GM19043 (cell line): Measurements from ENCODE around the gene LTB4R2.
A peak's percentile ranks its signal among the peaks of the same experiment; 100 is the strongest.

ENCODE experiments used
- ATAC-seq: cut with Tn5 transposase; IDR thresholded peaks from one replicate; pipeline ENCODE4 v1.9.1; 2021; ENCODE audit warnings: low read depth; ENCODE audit not compliant: unreplicated experiment

LTB4R2 gene, protein sequence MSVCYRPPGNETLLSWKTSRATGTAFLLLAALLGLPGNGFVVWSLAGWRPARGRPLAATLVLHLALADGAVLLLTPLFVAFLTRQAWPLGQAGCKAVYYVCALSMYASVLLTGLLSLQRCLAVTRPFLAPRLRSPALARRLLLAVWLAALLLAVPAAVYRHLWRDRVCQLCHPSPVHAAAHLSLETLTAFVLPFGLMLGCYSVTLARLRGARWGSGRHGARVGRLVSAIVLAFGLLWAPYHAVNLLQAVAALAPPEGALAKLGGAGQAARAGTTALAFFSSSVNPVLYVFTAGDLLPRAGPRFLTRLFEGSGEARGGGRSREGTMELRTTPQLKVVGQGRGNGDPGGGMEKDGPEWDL

DNA sequence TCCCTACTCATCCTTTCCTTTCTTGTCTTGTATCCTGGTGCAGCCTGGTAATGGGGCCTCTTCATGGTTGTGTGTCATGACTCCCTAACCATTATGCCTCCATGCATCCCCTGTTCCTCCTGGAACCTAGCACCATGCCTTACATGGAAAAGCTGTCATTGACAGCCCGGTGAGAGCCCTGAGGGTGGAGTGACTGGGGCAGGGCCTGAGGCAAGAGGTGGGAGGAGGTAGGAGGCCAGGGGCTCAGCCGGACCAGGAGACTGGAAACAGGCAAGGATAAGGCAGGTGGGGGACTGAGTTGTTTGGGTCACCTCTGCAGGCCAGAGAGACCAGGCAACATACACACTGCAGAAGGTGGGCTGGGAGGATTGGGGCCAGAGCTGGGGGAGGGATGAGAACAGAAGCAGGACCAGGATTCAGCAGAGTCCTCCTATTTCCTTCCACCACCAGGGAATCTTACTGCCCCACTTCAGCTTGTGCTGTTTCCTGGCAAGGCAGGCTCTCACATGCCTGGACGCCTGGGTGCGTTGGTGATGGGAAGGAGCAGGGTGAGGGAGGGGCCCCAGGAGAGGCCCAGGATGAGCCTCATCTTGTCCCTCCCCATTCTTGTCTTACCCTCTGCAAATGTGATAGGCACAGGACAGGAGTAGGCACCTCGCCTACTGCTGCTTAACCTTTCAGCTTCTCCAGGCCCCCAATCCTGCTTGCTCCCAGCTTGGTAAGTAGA, at the start of gene LTB4R2:
LTB4R2 (plus strand) TSS at position 603 of the 727 bp plus-strand sequence. CDS start 525 bp downstream, outside the sequence.
- ATAC-seq = no peak

DNA sequence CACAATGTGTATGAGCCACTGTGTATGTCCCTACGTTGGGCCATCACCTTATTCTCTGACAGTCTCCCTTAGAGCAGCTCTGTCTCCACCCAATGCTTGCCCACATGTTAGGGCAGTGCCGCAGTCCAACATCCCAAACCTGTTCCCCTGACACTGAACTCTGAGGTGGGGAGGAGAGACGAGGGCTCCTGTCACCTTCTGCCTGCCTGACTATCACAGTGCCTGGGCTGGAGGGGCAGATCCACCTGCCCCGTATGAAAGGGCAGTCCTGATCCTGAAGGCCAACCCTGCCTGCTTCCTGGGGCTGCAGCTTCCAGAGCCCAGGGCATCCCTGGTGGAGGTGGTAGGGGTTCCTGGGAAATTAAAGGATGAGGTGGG, 49.2 kb upstream of the LTB4R2 start:
- ATAC-seq = no peak

DNA sequence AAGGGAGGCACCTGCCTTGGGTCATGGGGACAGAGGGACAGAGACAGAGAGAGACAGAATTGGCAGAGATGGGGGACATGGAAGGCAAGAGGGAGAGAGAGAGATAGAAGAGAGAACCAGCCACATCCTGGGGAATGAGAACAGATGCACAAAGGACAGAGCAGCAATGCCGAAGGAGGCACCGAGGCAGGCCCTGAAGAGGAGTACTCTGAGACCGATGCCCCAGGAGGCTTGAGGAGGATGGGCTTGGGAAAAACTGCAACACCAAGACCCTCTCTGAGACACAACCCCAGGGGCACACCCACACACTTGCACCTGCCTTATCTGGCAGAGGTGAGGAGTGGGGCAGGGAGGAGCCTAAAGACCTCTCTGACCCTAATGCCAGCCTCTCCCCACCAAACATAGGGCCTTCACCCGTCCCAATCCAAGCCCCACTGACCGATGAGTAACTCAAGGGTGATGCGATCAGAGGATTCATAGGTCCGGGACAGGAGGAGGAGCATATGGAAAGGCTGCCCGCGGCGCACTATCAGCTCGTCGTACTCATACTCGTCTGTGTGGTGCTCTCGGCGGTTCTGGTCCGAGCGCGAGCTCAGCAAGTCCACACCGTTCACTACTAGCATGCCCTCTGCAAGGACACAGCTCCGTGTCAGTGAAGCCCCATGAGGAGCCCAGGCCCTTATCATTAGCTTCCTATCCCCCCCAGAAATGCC, 48.5 kb upstream of the LTB4R2 start:
- ATAC-seq = no peak

DNA sequence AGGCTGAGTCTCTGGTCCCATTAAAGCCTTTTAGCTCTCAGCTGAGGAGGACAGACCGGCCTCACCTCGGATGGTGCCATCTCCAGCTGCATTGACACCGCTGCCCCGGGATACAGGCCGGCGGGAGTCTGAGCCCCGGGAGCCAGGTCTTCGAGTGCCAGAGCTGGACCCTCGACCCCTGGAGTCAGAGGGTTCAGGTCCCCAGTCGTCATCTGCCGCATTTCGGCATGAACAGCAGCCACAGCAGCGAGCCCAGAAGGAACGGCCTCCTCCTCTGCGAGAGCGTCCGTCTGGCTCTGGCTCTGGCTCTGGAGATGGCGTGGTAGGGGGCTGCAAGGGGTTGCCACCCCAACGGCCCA, 48.0 kb upstream of the LTB4R2 start:
- ATAC-seq = no peak

DNA sequence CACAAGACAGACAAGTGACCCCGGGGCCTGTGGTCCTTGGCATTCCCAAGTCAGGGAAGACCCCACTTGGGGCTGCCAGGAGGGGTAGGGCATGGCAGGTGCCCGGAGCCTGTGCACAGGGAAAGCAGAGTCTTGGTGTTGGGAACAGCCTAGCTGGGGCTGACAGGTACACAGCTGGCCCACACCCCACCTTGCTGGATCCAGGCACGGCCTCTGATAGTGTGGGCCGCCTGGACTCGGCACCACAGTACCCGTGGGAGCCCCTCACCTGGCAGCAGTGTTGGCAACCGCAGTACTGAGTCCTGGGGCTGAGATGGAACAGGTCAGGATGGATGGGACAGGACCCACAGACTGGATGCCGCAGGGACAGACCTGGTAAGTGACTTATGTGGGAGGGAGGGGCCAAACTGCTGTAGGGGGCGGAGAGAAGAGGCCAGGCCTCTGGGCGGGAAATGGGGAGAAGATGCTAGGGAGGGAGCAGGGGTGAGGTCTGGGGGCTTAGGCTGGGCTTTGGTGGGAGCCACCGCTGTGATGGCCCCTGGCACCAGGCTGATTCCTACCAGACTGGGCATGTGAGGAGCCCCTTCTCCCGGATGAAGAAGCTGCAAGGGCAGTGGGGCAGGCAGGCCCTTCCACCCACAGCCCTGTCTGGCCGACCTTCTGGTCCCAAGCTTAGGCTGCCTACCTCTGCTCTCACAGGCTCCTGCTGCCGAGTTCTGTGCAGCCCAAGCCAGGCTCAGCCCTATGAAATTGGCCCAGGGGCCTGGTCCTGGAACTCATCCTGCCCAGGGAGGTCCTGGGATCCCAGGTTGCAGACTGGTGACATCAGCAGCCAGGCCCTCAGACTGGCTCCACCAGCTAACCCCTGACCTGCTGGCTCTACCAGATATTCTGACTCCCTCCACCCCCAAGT, 46.9 kb upstream of the LTB4R2 start, which contains the start of gene TGM1:
TGM1 (minus strand) TSS at position 357 of the 913 bp plus-strand sequence. CDS start 825 bp downstream, outside the sequence.
- no peak for ATAC-seq

DNA sequence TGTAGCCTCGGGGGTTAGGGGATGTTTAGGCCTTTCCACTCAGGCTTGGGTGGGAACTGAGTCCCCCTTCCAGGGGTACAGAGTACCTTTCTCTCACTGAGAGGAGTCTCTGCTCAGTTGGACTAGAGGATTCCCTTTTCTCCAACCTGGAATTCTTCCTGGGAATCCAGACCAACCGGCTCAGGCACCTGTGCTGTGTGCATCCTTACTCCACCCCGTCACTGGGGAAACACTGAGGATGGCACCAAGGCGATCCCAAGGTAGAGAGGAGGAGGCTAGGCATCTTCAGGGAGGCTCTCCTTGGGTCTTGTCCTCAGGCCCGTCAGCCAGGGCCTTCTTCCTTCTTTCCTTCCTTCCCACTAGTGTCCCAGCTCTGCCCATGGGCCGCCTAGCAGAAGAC, 46.1 kb upstream of the LTB4R2 start:
- ATAC-seq = no peak

DNA sequence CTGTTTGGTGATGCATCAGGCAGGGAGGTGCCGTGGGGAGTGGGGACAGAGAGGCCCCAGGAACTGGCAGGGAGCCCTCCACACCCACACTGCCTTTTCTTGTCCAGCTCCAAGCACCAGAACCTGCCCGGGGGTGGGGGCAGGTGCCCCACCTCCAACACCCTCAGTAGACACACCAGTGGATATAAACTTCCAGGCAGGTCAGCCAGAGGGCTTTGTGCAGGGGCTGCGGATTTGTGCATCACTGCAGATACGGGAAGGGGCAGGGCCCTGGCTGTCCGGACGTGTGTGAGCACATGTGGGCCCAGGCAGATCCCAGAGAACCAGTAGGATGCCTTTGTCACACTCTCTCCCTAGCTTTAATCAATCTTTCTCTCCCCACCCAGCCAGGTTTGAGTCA, 45.6 kb upstream of the LTB4R2 start:
- no peak for ATAC-seq

DNA sequence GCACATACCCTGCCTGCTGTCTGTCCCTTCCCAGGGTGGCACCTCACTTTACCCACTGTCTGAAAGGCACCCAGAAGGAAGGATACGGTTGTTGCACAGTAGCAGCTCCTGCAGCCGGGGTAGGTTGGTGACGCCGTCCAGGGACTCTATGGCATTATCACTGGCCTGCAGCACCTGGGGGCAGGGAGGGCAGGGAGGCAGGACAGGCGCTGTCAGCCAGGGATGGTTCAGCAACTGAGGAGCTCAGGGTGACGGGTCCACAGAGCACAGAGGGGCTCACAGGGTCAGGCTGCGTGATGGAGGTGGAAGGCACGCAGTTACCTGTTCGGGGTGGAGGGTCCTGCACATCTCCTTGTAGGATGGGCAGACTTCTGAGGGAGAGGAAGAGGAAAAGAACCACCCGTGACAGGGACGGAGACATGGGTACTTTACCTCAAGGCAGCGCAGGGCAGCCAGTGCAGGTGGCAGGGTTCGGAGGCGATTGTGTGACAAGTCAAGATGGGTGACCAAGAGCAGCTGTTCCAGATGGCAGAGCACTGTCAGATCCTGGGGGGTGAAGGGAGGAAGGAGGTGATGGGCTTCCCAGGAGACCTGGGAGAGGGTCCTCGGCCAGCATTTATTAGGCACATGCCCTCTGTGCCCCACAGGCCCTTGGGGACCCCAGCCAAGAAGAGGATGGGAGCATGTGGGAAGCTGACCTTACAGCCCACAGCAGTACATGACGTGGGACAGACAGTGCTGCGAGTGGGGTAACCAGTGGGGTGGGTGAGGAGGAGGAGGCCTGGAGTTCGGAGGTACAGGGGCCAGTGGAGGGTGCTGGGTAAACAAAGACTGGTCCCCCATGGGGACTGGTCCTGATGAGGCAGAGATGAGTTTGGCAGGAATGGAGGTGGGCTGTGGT, 43.3 kb upstream of the LTB4R2 start:
- ATAC-seq = no peak

DNA sequence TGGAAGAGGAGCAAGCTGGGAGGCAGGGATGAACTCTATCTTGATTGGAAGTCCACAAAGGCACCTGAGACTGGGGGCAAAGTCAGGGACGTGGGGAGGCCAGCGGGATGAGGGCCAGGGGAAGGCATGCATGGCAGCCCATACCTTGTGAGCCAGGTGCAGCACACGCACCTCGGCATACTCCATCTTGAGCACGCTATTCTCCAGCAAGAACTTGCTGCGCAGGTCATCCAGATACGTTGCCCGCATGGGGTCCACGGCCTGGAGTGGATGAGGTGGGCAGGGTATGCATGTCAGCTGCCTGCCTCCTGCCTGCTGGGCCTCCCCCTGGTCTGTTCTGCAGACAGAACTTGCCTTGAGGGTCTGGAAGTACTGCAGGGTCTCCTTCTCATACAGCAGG, 42.4 kb upstream of the LTB4R2 start:
- no peak for ATAC-seq

DNA sequence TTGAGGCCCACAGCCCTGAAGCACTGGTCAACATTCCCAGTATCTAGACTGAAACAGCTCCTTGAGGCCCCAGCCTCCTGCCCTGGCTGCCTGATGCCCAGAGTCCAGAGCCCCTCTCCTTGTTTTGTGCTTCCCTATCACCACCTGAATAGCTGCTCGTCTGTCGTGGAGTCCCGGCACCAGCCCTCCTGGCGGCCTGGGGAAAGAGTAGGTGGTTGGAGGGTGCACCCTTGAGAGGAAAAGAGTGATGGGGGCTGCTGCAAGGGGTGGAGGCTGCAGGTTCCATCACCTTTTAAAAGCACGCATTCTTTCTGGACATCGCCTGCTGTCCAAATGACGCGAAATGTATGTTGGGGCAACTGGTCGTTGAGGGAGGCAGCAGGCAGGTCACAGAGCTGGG, 41.7 kb upstream of the LTB4R2 start:
- ATAC-seq = no peak

DNA sequence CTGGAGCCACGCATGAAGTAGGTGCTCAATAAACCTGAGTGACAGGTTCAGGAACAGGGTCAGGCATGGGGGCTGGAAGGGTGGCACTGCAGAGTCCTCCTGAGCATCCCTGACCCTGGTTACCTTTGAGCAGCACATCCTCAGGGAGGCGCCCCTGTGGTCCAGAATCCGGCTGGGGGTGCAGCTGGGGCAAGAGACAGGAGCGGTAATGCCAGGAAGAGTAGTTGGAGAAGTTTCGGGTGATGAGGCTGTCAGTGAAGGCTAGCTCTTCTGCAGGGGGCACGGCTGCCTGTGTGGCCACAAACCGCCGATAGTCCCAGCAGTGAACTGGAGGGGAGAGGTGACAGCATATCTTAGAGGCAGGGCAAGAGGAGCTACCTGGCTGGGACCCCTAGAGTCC, 40.6 kb upstream of the LTB4R2 start:
- no peak for ATAC-seq

DNA sequence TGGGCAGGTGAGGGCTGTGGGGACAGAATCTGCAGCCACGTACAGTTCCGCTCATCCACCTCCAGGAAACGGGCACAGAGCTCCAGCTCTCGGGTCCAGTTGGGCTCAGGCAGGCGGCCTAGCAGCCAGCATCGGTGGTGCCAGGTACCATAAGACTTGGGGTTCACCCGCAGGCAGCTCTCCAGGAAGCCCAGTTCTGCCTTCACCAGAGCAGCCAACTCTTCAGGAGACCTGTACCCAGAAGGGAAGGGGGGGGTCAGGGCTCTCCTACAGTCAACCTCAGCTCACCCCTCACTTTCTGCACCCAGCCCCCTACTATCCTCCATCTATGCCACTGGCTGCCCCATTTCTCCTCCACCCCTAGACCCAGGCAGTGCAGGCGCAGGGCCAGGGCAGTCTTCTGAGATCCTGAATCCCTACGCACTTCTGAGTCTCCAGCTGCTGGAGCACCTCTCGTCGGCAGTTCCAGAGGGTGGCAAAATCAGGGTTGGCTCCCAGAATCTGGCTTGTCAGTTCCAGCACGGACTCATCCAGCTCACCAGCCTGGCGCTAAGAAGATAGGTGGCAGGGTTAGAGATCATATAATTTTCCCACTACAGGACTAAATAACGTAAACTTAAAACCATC, 39.9 kb upstream of the LTB4R2 start:
- no peak for ATAC-seq

DNA sequence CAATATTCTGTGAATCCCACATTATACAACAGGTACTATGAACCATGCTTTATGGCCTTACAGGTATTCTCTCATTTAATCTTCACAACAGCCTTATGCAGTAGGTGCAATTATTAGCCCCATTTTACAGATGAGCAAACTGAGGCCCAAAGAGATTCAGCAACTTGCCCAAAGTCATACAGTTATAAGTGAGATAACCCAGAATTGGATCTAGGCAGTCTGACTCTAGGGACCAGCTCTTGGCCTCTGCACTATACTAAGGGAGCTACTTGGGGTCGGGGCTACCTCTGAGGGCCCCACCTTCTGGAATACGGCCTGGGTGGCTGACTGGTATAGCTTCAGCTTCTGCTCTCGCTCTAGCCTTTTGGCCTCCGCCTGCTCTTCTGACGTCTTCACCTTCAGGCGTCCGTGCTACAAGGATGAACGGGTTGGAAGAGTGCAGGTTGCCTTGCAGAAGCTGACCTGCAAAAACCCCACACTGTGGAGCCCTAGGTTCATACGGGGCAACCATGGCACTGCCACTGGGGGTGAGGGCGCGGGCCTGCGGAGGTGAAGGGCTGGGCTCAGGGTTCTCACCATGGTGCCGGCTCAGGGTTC, 39.3 kb upstream of the LTB4R2 start:
- ATAC-seq = no peak

DNA sequence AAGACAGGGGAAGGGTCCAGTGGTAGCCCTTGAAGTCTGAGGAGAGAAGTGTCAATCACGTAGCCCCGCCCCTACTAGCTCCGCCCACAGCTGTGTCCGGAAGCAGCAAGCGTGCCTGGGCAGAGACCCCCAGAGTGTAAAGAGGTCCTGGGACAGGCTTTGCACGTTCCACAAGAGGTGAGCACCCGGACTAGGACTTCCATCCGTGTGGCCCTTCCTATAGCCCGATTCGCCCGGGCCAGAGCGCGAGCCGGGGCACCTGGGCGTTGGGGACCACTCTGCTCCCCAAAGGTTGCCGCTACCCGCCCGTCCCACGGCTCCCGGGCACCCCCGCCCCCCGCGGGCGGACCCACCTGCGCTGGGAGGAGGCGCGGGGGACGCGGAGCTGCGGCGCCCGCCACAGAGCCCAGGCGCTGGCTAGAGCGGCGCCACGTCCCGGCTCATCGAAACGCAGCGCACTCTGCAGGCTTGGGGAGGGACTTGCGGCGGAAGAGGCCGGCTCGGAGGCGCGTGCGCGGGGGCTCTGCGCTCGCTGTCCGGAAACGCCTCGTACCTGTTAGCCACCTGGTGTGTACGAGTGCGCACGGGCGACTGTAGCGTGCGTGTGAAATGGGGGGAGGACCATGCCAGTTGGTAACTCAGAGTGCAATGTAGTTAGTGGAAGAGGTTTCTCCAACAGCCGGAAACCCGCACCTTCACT, 38.7 kb upstream of the LTB4R2 start, which contains the start of gene RABGGTA:
RABGGTA (minus strand) TSS at position 464 of the 700 bp plus-strand sequence. CDS start 482 bp downstream, outside the sequence.
- peak; percentile 86 for ATAC-seq

DNA sequence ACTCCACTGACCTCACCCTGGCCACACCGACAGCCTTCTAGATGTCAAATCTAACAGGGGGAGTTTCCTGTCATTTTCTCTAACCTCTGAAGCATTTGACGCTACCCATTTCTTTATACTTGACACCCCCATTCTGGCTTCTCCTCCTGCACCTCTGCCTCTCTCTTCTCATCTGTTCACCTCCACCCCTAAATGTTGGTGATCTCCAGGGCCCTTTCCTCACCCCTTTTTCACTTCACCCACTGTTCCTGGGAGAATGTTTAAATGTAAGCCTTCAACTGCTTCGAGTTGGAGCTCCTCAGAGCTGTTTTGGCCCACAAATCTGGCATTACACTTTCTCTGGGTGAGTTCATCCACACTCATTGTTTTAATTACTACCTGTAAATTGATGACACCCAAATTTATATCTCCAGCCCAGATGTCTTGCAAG, 38.1 kb upstream of the LTB4R2 start:
- no peak for ATAC-seq

DNA sequence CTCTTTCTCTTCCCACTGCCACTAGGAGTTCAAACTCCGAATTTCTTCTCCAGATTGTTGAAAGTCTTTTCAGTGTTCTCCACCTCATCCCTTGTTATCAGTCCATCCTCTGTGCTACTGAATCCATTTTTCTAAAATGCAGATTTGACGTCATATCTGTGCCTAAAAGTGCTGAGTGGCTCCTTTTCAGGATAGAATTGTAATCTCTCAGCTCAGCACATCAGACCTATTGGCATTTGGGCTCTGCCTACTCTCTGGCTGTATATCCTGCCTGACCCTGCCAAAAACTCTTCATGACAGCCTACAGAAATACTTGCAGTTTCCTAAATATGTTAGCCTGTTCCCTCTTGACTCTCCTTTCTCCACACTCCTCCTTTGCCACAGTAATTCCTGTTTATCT, 37.5 kb upstream of the LTB4R2 start:
- no peak for ATAC-seq

DNA sequence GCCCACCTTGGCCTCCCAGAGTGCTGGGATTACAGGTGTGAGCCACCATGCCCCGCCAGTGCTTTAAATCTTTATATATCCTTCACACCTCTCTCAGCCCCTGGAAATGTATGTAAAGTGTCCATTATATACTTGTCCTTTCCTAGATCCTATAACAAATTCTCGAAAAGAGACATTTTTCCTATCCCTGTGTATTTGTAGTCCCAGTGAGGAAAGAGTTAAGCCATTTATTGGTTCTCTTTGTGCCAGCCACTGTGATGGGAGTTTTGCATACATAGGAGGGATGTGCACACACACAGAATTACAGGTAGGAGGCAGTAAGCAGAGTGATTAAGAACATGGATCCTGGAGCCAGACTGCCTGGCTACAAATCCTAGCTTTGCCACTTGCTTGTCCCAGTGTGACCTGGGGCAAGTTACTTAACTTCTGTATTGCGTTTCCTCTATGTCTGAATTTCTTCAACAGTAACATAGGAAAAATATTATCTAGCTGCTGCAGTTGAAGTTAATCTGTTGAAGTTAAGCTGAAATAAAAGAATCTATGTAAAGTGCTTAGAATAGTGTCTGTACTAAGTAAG, 36.4 kb upstream of the LTB4R2 start:
- no peak for ATAC-seq
